ENCODE results near the gene C2CD4C. TPM values are rescaled to one million over a fixed set of nuclear protein-coding genes. Genes with fewer than 3 reads are reported as not detected.
"Not testable (repeated sequence)": the region's sequence is repeated elsewhere in the genome, so short reads cannot be mapped to it uniquely, and the experiment has no call there.

C2CD4C gene
- total RNA-seq, 1 experiment from 2014 or later: 6.0 TPM

DNA sequence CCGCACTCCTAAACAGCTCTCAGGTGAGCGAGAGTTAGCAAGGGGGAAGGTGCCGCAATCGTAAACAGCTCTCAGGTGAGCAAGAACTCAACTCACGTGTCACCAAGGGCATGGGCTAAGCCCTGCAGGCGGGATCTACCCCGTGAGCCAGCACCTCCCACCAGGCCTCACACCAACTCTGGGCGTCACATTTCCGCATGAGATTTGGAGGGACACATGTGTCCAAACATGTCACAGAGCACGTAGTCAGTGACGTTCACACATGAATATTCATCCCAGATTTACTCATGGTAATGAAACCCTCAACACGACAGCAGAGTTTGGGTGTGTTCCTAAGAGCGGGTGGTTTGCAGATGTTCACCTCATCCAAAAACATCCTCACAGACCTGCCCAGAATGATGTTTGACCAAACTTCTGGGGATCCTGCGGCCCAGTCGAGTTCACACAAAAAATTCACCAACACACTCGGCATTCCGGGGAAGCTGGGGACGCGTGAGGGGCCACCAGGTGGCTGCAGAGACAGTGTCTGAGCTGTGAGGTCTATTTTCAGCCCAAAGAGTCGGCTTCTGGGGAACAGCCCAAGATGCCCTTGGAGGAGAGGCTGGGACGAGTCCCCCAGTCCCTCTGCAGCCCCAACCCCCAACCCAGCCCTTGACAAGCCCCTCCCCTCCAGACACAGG, 19.6 kb downstream of the C2CD4C start:
- no peak for DNase-seq (ENCODE audit: low spot score)
- in situ Hi-C loops (cut with HindIII; ENCODE audit: low sequenced_read_pairs): no loop called here

DNA sequence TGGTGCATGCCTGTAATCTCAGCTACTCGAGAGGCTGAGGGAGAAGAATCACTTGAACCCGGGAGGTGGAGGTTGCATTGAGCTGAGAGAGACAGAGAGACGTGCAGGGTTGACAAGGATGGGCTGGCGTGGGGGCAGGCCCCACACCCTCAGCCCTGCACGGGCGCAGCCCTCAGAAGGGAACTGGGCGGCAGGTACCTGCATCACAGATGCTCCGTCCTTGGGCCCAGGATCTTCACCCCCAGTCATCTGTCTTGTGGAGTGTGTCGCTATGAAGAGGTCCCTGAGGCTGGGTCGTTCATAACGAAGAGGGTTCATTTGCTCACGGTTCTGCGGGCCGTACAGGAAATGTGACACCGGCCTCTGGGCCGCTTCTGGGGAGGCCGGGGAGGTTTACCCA, 20.3 kb downstream of the C2CD4C start:
- no peak for DNase-seq (ENCODE audit: low spot score)
- in situ Hi-C loops (cut with HindIII; ENCODE audit: low sequenced_read_pairs): no loop called here

DNA sequence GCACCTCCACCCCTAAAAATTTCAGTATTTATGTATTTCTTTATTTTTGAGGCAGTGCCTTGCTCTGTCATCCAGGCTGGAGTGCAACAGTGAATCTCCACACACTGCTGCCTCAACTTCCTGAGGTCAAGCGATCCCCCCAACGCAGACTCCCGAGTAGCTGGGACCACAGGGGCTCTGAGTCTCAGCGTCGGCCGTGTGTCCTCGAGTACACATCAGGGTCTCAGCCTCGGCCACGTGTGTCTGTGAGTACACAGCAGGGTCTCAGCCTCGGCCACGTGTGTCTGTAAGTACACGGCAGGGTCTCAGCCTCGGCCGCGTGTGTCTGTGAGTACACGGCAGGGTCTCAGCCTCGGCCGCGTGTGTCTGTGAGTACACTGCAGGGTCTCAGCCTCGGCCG, 21.2 kb downstream of the C2CD4C start:
- in situ Hi-C loops (cut with HindIII; ENCODE audit: low sequenced_read_pairs): no loop called here
- DNase-seq (ENCODE audit: low spot score): no peak

DNA sequence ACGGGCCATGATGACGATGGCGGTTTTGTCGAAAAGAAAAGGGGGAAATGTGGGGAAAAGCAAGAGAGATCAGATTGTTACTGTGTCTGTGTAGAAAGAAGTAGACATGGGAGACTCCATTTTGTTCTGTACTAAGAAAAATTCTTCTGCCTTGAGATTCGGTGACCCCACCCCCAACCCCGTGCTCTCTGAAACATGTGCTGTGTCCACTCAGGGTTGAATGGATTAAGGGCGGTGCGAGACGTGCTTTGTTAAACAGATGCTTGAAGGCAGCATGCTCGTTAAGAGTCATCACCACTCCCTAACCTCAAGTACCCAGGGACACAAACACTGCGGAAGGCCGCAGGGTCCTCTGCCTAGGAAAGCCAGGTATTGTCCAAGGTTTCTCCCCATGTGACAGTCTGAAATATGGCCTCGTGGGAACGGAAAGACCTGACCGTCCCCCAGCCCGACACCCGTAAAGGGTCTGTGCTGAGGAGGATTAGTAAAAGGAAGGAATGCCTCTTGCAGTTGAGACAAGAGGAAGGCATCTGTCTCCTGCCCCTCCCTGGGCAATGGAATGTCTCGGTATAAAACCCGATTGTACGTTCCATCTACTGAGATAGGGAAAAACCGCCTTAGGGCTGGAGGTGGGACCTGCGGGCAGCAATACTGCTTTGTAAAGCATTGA, 22.2 kb downstream of the C2CD4C start:
- DNase-seq (ENCODE audit: low spot score); in situ Hi-C loops (cut with HindIII; ENCODE audit: low sequenced_read_pairs): not testable (repeated sequence)

DNA sequence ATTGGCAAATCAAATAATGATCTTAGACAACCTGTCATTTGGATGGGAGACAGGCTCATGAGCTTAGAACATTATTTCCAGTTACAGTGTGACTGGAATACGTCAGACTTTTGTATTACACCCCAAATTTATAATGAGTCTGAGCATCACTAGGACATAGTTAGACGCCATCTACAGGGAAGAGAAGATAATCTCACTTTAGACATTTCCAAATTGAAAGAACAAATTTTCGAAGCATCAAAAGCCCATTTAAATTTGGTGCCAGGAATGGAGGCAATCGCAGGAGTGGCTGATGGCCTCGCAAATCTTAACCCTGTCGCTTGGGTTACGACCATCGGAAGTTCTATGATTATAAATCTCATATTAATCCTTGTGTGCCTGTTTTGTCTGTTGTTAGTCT, 22.8 kb downstream of the C2CD4C start:
- DNase-seq (ENCODE audit: low spot score); in situ Hi-C loops (cut with HindIII; ENCODE audit: low sequenced_read_pairs): not testable (repeated sequence)

DNA sequence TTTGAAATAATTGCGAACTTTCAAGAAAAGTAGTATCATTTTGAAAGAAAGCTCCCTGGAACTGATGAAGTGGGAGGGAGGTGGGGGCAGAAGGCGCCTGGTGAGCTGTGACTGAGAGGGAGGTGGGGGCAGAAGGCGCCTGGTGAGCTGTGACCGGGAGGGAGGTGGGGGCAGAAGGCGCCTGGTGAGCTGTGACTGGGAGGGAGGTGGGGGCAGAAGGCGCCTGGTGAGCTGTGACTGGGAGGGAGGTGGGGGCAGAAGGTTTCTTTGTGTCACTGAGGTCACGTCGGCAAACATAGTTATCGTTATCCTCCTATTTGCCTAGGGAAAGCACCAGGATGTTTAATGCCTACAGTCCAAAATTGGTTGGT, 24.2 kb downstream of the C2CD4C start:
- in situ Hi-C loops (cut with HindIII; ENCODE audit: low sequenced_read_pairs): no loop called here
- DNase-seq (ENCODE audit: low spot score): no peak

DNA sequence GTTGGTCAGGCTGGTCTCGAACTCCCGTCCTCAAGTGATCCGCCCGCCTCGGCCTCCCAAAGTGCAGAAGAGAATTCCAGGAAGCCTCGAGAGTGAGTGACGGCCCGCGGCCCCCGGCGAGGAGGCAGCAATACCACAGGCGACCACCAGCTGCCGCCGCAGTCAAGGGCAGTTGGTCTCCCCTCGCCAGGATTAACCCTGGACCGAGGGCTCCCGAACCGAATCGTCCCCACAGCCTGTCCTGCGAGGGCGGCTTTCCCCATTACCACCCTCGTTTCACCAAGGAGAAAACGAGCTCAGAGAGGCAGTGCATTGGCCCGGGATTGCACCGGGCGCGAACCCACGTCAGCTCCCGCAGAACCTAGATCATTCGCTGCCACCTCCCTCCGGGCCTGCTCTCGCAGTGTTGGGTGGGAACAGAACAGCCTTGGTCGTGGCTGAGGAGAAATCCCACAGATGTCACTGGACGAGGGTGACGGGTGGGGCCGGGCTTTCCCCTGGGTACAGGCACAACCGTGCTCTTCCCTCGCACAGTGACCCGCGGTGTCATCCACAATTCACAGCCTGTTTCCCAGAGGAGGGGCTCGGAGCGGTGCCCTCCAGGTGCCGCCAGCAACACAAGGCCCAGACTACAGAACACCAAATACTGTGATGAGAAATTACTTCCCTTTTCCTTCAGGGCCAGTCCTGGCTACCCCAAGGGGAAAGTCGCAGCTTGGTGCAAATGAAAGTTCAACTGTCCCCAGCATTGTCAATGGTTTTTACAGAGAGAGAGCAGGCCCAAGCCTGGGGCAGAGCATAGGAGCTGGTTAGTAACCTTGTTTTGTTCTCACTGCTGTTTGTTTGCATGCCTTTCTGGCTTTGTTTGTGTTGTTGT, 24.8 kb downstream of the C2CD4C start:
- in situ Hi-C loops (cut with HindIII; ENCODE audit: low sequenced_read_pairs): no loop called here
- no peak for DNase-seq (ENCODE audit: low spot score)

DNA sequence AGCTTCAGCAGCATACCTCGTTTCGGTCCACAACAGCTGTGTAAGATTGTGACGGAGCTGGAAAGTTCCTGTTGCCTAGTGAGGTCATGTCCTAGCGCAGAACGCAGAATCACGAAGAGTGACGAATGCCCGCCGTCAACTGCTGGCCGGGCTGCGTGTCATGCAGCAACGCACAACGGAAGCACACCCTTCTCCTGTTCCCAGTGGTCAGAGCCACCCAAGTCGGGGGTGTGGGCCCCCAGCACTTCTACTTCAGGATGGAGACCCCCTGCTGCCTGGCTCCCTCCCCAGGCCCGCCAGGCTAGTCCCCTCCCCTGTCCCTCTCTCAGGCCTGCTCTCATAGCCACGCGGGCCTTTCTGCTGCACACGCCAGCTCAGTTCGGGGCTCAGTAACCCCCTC, 25.9 kb downstream of the C2CD4C start:
- DNase-seq (ENCODE audit: low spot score): no peak

DNA sequence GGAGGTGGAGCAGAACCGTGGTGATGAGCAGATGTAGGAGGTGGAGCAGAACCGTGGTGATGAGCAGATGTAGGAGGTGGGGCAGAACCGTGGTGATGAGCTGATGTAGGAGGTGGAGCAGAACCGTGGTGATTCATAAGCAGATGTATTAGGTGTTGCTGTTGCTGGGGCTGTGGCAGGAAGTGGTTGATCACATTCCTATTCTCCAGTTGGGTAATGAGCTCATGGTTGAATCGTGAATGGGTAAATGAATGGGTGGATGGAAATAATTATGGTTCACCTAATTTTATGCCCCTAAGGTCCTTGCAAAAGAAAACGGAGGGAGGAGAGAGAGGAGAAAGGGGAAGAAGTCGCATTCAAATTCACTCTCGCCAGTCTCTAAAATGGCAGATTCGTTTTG, 26.4 kb downstream of the C2CD4C start:
- DNase-seq (ENCODE audit: low spot score); in situ Hi-C loops (cut with HindIII; ENCODE audit: low sequenced_read_pairs): not testable (repeated sequence)

More for the DNA sequence above, 25.9 kb downstream of the C2CD4C start:
- in situ Hi-C loops (cut with HindIII; ENCODE audit: low sequenced_read_pairs): no loop called here

DNA sequence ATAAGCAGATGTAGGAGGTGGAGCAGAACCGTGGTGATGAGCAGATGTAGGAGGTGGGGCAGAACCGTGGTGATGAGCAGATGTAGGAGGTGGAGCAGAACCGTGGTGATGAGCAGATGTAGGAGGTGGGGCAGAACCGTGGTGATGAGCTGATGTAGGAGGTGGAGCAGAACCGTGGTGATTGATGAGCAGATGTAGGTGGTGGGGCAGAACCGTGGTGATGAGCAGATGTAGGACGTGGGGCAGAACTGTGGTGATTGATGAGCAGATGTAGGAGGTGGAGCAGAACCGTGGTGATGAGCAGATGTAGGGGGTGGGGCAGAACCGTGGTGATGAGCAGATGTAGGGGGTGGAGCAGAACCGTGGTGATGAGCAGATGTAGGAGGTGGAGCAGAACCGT, 27.0 kb downstream of the C2CD4C start:
- in situ Hi-C loops (cut with HindIII; ENCODE audit: low sequenced_read_pairs); DNase-seq (ENCODE audit: low spot score): not testable (repeated sequence)

DNA sequence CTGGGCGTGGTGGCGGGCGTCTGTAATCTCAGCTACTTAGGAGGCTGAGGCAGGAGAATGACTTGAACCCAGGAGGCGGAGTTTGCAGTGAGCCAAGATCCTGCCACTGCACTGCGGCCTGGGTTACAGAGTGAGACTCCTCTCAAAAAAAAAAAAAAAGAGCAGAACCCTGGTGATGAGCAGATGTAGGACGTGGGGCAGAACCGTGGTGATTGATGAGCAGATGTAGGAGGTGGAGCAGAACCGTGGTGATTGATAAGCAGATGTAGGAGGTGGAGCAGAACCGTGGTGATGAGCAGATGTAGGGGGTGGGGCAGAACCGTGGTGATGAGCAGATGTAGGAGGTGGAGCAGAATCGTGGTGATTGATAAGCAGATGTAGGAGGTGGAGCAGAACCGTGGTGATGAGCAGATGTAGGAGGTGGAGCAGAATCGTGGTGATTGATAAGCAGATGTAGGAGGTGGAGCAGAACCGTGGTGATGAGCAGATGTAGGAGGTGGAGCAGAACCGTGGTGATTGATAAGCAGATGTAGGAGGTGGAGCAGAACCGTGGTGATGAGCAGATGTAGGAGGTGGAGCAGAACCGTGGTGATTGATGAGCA, 28.2 kb downstream of the C2CD4C start:
- DNase-seq (ENCODE audit: low spot score); in situ Hi-C loops (cut with HindIII; ENCODE audit: low sequenced_read_pairs): not testable (repeated sequence)

DNA sequence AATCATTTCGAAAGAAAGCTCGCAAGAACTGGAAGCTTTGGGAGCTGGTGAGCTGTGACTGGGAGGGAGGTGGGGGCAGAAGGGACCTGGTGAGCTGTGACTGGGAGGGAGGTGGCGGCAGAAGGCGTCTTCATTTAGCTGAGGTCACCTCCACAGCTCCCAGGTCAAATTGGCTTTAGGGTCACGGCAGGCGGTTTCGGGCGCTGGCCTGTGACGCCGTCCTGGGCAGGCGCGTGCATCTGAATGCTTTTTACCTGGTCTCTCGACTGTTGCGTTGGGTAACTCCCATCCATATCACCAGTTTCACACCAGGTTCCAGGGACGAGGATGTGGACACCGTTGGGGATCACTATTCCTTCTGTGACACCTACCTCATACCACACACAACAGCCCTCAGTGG, 29.2 kb downstream of the C2CD4C start:
- in situ Hi-C loops (cut with HindIII; ENCODE audit: low sequenced_read_pairs): no loop called here
- no peak for DNase-seq (ENCODE audit: low spot score)

DNA sequence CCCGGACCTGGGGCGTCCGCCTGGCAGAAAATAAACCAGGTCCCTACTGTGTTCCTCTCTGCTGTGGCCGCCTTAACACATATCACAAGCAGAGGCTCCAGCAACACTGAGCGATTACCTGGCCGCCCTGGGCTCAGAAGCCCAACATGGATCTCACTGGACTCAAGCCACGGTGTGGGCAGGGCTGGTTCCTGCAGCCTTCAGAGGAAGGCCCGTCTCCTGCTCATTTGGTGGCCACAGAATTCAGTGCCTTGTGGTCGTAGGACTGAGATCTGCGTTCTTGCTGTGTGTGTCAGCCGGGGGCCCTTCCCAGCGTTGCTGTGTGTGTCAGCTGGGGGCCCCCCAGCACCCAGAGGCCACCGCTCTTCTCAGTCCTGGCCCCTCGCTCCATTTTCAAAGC, 30.2 kb downstream of the C2CD4C start:
- no peak for DNase-seq (ENCODE audit: low spot score)
- in situ Hi-C loops (cut with HindIII; ENCODE audit: low sequenced_read_pairs): no loop called here

DNA sequence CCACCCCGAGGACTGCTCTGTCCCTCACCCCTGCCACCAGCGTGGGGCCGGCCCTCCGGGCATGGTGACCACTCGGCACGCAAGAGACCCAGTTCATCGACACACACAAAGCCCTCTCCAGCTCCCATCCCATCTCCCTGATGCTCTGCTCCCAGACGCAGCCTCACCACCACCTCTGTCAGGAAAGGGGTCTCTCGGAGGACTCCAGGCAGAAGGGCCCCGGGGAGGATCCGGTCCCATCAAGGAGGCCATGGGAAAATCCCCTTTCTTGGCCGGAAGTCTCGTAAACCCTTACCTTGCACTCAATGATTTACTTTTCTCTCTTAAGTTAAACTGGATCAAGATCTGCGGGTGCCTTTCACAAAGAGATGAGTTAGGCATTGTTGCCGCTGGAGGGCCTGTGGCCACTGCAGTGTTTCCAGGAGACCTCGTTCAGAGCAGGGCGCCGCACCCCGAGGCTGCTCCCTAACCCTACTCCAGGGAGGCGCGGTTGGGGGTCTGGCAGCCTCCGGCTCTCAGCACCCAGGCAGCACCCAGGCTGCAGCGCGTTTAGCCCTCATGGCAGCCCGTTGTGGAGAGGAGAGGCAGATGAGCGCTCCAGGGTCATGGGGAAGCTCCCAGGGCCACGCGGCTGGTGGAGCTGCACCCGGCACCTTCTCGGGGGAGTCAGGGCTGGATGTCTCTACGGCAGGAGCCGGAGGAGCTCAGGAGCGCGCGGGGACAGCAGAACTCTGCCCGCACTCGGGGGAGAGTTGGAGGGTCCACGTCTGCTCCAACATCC, 31.0 kb downstream of the C2CD4C start:
- in situ Hi-C loops (cut with HindIII; ENCODE audit: low sequenced_read_pairs): no loop called here
- no peak for DNase-seq (ENCODE audit: low spot score)

DNA sequence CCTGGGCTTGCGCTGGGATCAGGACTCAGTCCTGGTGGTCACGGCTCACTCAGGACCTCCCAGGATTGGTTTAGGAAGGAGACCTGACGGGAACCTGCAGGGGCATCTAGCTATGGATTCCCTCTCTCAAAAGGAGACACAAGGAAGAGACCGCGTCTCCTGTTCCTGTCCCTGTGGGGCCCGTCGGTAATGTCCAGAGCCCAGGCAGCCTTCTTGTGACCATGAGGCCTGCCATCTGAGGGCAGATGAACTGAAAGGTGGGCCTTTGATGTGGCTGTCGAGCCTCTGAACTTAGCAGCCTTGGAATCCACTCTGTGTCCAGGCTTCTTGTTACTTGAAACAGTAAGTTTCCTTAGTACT, 32.9 kb downstream of the C2CD4C start:
- no peak for DNase-seq (ENCODE audit: low spot score)
- in situ Hi-C loops (cut with HindIII; ENCODE audit: low sequenced_read_pairs): no loop called here

DNA sequence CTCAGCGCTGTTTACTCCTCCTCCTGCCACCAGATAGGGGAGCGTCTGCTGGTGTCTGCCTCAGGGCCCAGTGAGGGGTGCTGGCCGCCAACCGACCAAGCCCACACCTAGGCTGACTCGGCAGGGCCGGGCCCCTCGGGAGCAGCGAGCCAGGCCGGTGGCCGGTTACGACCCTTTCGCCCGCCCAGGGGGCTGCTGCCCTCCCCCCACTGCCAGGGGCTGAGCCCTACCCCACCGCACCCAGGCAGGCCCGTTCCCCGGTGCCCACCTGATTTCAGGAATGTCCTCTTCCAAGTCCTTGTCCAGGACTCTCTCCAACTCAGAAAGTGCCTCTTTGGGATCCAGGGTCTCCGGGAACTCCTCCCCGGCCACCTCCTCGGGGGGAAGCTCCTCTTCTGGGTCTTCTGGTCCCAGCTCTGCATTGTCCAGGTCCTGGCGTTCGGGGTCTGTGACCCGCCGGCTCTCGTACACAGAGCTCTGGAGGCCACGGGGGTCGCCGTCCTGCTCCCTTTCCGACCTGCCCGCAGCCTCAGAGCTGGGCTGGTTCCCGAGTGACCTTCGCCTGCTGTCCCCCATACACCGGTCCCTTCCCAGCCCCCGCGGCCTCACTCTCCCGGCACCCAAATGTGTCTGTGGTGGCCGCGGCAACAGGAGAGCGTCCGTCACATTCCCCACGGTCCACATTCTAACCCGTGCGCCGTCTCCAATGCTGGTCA, 33.4 kb downstream of the C2CD4C start:
- in situ Hi-C loops (cut with HindIII; ENCODE audit: low sequenced_read_pairs): no loop called here
- DNase-seq (ENCODE audit: low spot score): no peak

DNA sequence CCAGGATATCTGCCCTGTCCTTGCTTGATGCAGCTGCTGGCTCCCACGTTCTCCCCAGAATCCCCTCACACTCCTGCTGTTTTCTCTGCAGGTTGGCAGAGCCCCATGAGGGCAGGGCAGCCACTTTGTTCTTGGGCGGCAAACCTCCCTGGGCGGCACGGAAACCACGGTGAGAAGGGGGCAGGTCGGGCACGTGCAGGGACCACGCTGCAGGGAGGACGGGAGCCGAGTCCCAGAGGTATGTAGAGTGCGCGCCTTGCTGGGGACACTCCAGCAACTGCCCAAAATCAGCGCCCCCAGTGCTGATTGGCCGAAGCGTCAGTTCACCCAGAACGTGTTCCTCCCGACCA, 34.1 kb downstream of the C2CD4C start:
- no peak for DNase-seq (ENCODE audit: low spot score)
- in situ Hi-C loops (cut with HindIII; ENCODE audit: low sequenced_read_pairs): no loop called here

DNA sequence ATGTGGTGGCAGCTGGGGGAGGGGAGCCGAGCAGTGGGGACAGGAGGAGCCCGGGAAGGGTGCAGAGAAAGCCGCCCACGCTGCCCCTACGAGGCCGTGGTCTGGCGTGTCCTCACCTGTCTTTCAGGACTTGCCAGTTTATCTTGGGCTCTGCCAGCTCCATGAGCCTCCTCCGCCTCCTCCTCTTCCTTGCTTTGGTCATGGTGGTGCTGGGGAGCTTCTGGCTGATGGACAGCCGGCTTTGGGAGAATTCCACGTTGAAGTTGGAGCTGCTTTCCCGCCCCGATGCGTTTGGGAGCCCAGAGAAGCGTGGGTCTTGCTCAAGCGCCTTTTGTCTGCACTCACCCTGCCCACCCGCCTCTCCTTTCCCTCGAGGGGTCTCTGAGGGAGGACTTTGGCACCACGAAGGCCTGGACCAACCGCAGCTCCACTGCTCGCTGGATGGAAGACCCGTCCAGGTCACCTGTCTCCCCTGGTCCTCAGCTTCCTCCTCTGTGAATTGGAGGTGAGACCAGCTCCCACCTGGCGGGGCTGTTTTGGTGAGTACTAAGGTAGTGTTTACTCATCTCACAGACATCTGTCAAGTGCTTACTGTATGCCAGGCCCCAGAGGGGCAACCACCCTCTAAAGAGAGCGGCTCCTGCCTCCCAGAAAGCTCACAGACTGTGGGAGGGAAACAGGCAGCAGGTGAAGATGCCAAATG, 34.6 kb downstream of the C2CD4C start:
- no peak for DNase-seq (ENCODE audit: low spot score)
- in situ Hi-C loops (cut with HindIII; ENCODE audit: low sequenced_read_pairs): no loop called here
